Upper lobe of left lung (tissue), 6 donors: ENCODE measurements around the gene TLR8. TPM values are rescaled to one million over a fixed set of nuclear protein-coding genes. Genes with fewer than 3 reads are reported as not detected.

ENCODE experiments used
- ATAC-seq, 2 donors: fragments of 200-7000 bp; cut with Tn5 transposase; one replicate each; pipeline ENCODE4 v1.9.1; 2022; ENCODE audit warnings: mild to moderate bottlenecking in 2 of 2, moderate library complexity in 2 of 2; ENCODE audit not compliant: low FRiP score in 2 of 2
- DNase-seq, 2 donors: peaks; one replicate each; pipeline ENCODE4 v3.0.0-alpha.2; 2019 to 2020
- H3K27ac ChIP-seq, 4 donors: fragments of 200-600 bp; sonication (generic); one replicate each; pipeline ENCODE4 v1.5.1; 2016 to 2019
- H3K27me3 ChIP-seq, 4 donors: fragments of 200-600 bp; sonication (generic); one replicate each; pipeline ENCODE4 v1.5.1; 2017 to 2019
- H3K36me3 ChIP-seq, 4 donors: fragments of 200-600 bp; sonication (generic); one replicate each; pipeline ENCODE4 v1.5.1; 2016 to 2019
- H3K4me1 ChIP-seq, 4 donors: fragments of 200-600 bp; sonication (generic); one replicate each; pipeline ENCODE4 v1.5.1; 2018 to 2019
- H3K4me3 ChIP-seq, 4 donors: fragments of 200-600 bp; sonication (generic); one replicate each; pipeline ENCODE4 v1.5.1; 2017 to 2019; ENCODE audit warnings: mild to moderate bottlenecking in 2 of 4, moderate library complexity in 1 of 4
- H3K9me3 ChIP-seq, 4 donors: fragments of 200-600 bp; sonication (generic); one replicate each; pipeline ENCODE4 v1.5.1; 2018 to 2019
- EP300 ChIP-seq, 4 donors: sonication (generic); formaldehyde crosslinking; IDR thresholded peaks; one replicate each; pipeline ENCODE4 v1.5.1; 2017; ENCODE audit warnings: antibody characterized with exemption in 4 of 4, control low read depth in 2 of 4
- POLR2A ChIP-seq, 4 donors: fragments of 450-650 bp; IDR thresholded peaks; one replicate each; pipeline ENCODE4 v1.5.1; 2016 to 2017; ENCODE audit warnings: antibody characterized with exemption in 4 of 4, mild to moderate bottlenecking in 2 of 4
- POLR2AphosphoS5 ChIP-seq, 2 donors: sonication (generic); formaldehyde crosslinking; IDR thresholded peaks; one replicate each; pipeline ENCODE4 v1.5.1; 2017; ENCODE audit warnings: antibody characterized with exemption in 2 of 2
- WGBS, 2 donors: methylation state at CpG; one replicate each; pipeline ENCODE4 v1.1.5; 2017 to 2018; 5-methylcytosine and 5-hydroxymethylcytosine counted together
- total RNA-seq, 6 donors: library from RNA; depleted of rRNA in 4 of 6; stranded (reverse); fragments of >200 nt in 4 of 6; gene quantifications; one replicate each; pipeline versions ENCODE4 v1.1.0 to v1.2.1, GENCODE V29; 2016 to 2021
- TF ChIP-seq, protein P1 (sequence below), 6 experiments: fragments of 450-650 bp in 4 of 6; fragments of 200-600 bp in 2 of 6; sonication (generic) in 2 of 6; IDR thresholded peaks; one replicate each; pipeline ENCODE4 v1.5.1; 2016 to 2019; ENCODE audit warnings: antibody characterized with exemption in 6 of 6
- donor health status: DM: no; HTN: no; CAD: no; lungs with moderate emphysema.
- donor health status: DM: no; HTN: yes; CAD: no; lungs with severe emphysema.

TLR8 gene
- total RNA-seq, 6 donors from 2014 or later: 2.3 to 24.5 (median 9.3) TPM

GRCh38 chrX:12966151-12966550 is 59.7 kb downstream of the TLR8 start:
- ATAC-seq (no peak), DNase-seq (no peak)
- no peaks in the 10 kb centered on the region for H3K27me3 ChIP-seq
- no peak overlapping the region for H3K27ac ChIP-seq
- H3K4me1 ChIP-seq: peaks cover 3 to 11% (median 7%) of the 10 kb centered on the region in 4 donors
- 54 to 72% methylated on average over 1 of the region's 1 CpG for WGBS, 2 donors
- no peak overlapping the region for H3K4me3 ChIP-seq
- no peak for TF ChIP-seq EP300 (IDR thresholded peaks at IDR 0.05)
- TF ChIP-seq, protein P1, sequence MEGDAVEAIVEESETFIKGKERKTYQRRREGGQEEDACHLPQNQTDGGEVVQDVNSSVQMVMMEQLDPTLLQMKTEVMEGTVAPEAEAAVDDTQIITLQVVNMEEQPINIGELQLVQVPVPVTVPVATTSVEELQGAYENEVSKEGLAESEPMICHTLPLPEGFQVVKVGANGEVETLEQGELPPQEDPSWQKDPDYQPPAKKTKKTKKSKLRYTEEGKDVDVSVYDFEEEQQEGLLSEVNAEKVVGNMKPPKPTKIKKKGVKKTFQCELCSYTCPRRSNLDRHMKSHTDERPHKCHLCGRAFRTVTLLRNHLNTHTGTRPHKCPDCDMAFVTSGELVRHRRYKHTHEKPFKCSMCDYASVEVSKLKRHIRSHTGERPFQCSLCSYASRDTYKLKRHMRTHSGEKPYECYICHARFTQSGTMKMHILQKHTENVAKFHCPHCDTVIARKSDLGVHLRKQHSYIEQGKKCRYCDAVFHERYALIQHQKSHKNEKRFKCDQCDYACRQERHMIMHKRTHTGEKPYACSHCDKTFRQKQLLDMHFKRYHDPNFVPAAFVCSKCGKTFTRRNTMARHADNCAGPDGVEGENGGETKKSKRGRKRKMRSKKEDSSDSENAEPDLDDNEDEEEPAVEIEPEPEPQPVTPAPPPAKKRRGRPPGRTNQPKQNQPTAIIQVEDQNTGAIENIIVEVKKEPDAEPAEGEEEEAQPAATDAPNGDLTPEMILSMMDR (IDR thresholded peaks at IDR 0.05): no peak
- TF ChIP-seq POLR2A (IDR thresholded peaks at IDR 0.05): no peak
- H3K9me3 ChIP-seq: no peaks in the 10 kb centered on the region
- no peaks in the 10 kb centered on the region for H3K36me3 ChIP-seq

DNA sequence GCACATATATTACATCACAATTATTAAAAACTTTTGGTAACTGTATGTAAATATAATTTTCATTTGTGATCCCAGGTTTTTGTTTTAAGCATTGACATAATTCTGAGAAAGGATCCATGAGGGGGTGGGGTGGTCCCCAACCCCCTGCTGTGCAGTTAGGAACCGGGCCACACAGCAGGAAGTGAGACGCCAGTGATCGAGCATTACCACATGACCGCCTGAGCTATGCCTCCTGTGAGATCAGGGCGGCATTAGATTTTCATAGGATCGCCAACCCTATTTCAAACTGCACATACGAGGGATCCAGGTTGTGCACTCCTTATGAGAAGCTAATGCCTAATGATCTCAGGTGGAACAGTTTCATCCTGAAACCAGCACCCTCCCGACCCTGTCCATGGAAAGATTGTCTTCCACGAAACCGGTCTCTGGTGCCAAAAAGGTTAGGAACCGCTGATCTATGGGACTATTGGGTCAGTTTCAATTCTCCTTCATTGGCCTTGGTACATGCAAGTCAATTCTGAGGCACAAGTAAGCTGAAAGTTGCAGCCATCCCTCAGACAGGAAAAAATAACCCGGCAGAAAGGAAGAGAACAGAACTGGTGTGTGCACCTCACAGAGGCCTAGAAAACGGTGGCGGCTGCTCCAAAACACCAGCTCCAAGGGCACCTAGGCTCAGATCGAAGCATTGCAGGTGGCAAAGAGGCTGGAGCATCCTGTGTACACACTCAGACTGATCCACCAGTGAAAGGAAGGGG is 61.5 kb downstream of the TLR8 start:
- Histone ChIP-seq H3K27ac (peak overlapping the region in 3 of 4 donors; percentile 2 to 58 (median 30)), H3K4me3 (no peak overlapping the region), H3K27me3 (no peaks in the 10 kb centered on the region), H3K36me3 (no peaks in the 10 kb centered on the region), H3K4me1 (peaks cover 3 to 11% (median 9%) of the 10 kb centered on the region in 4 donors), H3K9me3 (no peaks in the 10 kb centered on the region)
- WGBS, 2 donors: 81 to 90% methylated on average over 6 to 15 of the region's 15 CpGs
- TF ChIP-seq POLR2A (IDR thresholded peaks at IDR 0.05) (no peak), POLR2AphosphoS5 (IDR thresholded peaks at IDR 0.05) (no peak), EP300 (IDR thresholded peaks at IDR 0.05) (no peak)
- TF ChIP-seq, protein P1 (IDR thresholded peaks at IDR 0.05): no peak
- ATAC-seq (no peak), DNase-seq (no peak)

- H3K36me3 ChIP-seq: no peaks in the 10 kb centered on the region
- no peaks in the 10 kb centered on the region for H3K9me3 ChIP-seq
- peak overlapping the region in 1 of 4 donors; percentile 4 for H3K4me3 ChIP-seq
- peak in 1 of 2 donors; percentile 60 for DNase-seq
- H3K4me1 ChIP-seq: peaks cover 3 to 12% (median 9%) of the 10 kb centered on the region in 4 donors
- ATAC-seq: peak in 1 of 2 donors; percentile 53
- TF ChIP-seq, protein P1 (IDR thresholded peaks at IDR 0.05): peak; percentile 29 to 57 (median 48)
- TF ChIP-seq EP300 (IDR thresholded peaks at IDR 0.05): no peak
- peak; percentile 40 to 47 for TF ChIP-seq POLR2AphosphoS5 (IDR thresholded peaks at IDR 0.05)
- no peak for TF ChIP-seq POLR2A (IDR thresholded peaks at IDR 0.05)
- H3K27me3 ChIP-seq: no peaks in the 10 kb centered on the region
- H3K27ac ChIP-seq: peak overlapping the region; percentile 87 to 98 (median 96)
- 9 to 39% methylated on average over 10 to 11 of the region's 11 CpGs for WGBS, 2 donors
These were observed 64.3 kb downstream of the TLR8 start for GRCh38 chrX:12970691-12971202.

DNA sequence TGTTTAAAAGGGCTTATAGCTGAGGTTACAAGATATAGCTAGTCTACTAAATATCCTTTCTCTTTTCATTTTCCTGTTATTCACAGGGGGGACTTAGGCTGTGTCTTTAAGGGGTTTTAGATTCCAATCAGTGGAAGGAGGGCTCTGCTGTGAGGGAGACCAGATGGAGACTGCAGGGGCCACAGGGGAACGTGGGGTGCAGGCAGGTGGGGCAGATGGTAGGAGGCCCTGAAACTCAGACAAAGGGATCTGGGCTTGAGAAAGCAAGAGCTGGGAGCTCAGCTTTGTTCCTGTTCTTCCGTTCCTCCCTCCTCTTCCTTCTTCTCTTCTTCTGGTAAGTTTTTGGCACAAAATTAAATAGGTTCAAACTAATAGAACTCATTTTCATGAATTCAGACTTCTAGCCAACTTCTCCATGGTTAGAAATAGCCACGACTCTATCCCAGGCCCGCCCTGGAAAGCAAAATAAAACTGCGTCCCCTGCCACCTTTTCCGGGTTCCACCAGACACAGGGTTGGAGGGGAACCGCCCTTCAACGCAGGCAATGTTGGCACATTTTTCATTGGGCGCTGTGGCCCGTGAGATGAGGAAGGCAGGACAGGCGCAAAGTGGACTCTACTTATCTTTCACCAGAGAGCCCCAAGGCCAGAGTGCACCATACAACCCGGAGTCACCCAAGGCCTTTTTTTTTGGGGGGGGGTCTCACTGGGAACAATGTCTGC is 65.0 kb downstream of the TLR8 start:
- Histone ChIP-seq H3K27me3 (no peaks in the 10 kb centered on the region), H3K9me3 (no peaks in the 10 kb centered on the region), H3K4me3 (peak overlapping the region in 1 of 4 donors; percentile 8), H3K36me3 (peaks cover 0 to 2% (median 0%) of the 10 kb centered on the region in 4 donors), H3K27ac (peak overlapping the region; percentile 87 to 98 (median 96)), H3K4me1 (peaks cover 3 to 12% (median 9%) of the 10 kb centered on the region in 4 donors)
- peak in 1 of 2 donors; percentile 46 for DNase-seq
- TF ChIP-seq POLR2A (IDR thresholded peaks at IDR 0.05) (peak in 1 of 4 donors; percentile 41), POLR2AphosphoS5 (IDR thresholded peaks at IDR 0.05) (peak in 1 of 2 donors; percentile 16), EP300 (IDR thresholded peaks at IDR 0.05) (no peak)
- TF ChIP-seq, protein P1 (IDR thresholded peaks at IDR 0.05): no peak
- WGBS, 2 donors: 35 to 58% methylated on average over 6 to 12 of the region's 12 CpGs
- ATAC-seq: no peak
